Spinal cord (tissue), 10 donors: Measurements from ENCODE around the gene LCE1E. TPM values are rescaled to one million over a fixed set of nuclear protein-coding genes. Genes with fewer than 3 reads are reported as not detected.

Source experiments
- DNase-seq, 6 donors: peaks; one replicate each; pipeline versions ENCODE4 v3.0.0 to v3.0.0-alpha.2; 2013 to 2015; ENCODE audit warnings: low spot score in 6 of 6, low read depth in 4 of 6
- H3K27ac ChIP-seq: one replicate; pipeline ENCODE4 v1.5.1; 2013; ENCODE audit warnings: low read depth, low read length, control low read depth
- H3K27me3 ChIP-seq: one replicate; pipeline ENCODE4 v1.6.1; 2013; ENCODE audit warnings: low read length; ENCODE audit not compliant: control insufficient read depth, insufficient read depth
- H3K36me3 ChIP-seq: one replicate; pipeline ENCODE4 v1.6.1; 2013; ENCODE audit warnings: low read length; ENCODE audit not compliant: control insufficient read depth, insufficient read depth
- H3K4me1 ChIP-seq: one replicate; pipeline ENCODE4 v1.6.1; 2013; ENCODE audit warnings: low read length; ENCODE audit not compliant: control insufficient read depth, insufficient read depth
- H3K4me3 ChIP-seq: one replicate; pipeline ENCODE4 v1.5.1; 2013; ENCODE audit warnings: low read depth, low read length, control low read depth
- H3K9me3 ChIP-seq: one replicate; pipeline ENCODE4 v1.6.1; 2013; ENCODE audit warnings: low read length; ENCODE audit not compliant: control insufficient read depth, insufficient read depth
- WGBS: methylation state at CpG from one replicate; pipeline ENCODE4 v1.1.5; 2013; ENCODE audit warnings: missing lambda C conversion rate; ENCODE audit not compliant: insufficient coverage; 5-methylcytosine and 5-hydroxymethylcytosine counted together
- polyA plus RNA-seq, 2 donors: library from polyadenylated mRNA; unstranded; fragments of 120-200 nt; gene quantifications; one replicate each; pipeline ENCODE4 v1.2.1, GENCODE V29; 2013; ENCODE audit not compliant: insufficient read length in 2 of 2
- total RNA-seq, 2 donors: library from RNA; depleted of rRNA in 1 of 2; stranded (reverse); fragments of 120-200 nt in 1 of 2; fragments of >200 nt in 1 of 2; gene quantifications; one replicate each; pipeline versions ENCODE4 v1.2.3 to v1.2.4, GENCODE V29; 2013 to 2014
- donor health status: healthy.

Gene LCE1E
- total and polyA plus RNA-seq, 4 donors = not detected

DNA sequence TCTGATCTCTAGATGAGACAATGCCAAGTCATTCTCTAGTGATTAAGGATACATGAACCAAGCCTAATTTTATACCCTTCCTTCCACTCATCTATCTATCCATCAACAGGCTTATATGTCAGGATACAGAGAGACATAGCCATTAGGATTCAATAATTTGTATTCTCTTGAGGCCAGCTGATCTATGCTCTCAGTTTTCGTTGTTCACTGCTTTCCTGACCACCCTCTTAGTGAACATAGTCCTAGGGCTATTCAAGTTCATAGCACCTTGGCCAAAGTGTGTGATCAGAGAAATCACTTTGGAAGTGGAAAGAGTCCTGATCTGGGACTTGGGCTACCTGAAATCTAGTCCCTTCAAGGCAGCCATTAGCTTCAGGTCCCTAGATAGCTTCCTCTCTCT is 32.5 kb upstream of the LCE1E start:
- H3K4me1 ChIP-seq = no peaks in the 10 kb centered on the region
- no peaks in the 10 kb centered on the region for H3K9me3 ChIP-seq
- no peak for DNase-seq
- no CpG with 5 or more reads among the region's 1 CpG for WGBS
- no peaks in the 10 kb centered on the region for H3K36me3 ChIP-seq
- no peaks in the 10 kb centered on the region for H3K27me3 ChIP-seq
- H3K27ac ChIP-seq = no peak overlapping the region
- no peak overlapping the region for H3K4me3 ChIP-seq

DNA sequence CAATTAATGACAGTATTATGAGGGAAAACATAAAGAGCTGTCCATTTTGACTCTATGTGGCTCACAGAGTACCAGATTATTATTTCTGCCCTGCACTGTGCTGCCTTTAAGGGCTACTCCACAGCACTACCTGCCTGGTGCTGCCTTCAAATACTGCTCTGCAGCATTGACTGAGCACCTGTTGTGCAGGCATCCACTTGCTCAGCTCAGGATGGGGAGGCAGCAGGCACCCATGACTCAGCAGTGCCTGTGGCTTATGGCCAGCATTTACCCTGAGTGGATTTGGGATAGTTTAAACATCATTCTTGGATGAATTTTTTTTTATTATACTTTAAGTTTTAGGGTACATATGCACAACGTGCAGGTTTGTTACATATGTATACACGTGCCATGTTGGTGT is 29.2 kb upstream of the LCE1E start:
- Histone ChIP-seq H3K4me3 (no peak overlapping the region), H3K27me3 (no peaks in the 10 kb centered on the region), H3K36me3 (no peaks in the 10 kb centered on the region), H3K9me3 (no peaks in the 10 kb centered on the region), H3K27ac (no peak overlapping the region), H3K4me1 (no peaks in the 10 kb centered on the region)
- WGBS = no CpG with 5 or more reads among the region's 2 CpGs
- DNase-seq = no peak

DNA sequence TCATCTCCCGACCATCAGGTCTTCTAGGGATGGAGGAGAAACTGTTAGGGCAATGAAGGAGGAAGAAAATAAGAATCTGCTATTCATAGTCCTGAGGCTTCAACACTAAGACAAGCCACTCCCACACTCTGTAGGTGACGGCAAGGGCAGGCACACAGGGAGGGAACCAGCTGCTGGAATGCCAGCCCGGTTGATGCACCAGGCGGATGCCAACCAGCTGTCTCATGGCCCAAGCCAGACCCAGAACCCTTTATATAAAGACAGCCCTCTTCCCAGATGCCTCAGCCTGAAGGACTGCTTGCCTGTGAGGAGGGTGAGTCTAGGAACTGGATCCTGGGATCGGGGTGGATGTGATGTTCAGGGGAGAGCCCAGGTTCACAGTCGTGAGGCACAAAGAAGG is 28.3 kb upstream of the LCE1E start, which contains the start of gene KPRP:
TSS of gene KPRP (plus strand) at position 279 of the 400 bp plus-strand sequence. CDS start 1,564 bp downstream, outside the sequence.
- H3K27ac ChIP-seq = no peak within 1 kb of the TSS
- no peaks in the 10 kb centered on the region for H3K36me3 ChIP-seq
- no peaks in the 10 kb centered on the region for H3K4me1 ChIP-seq
- no peaks in the 10 kb centered on the region for H3K27me3 ChIP-seq
- no peak for DNase-seq
- 75% methylated on average over 5 of the region's 6 CpGs for WGBS
- no peaks in the 10 kb centered on the region for H3K9me3 ChIP-seq
- H3K4me3 ChIP-seq = no peak within 1 kb of the TSS

DNA sequence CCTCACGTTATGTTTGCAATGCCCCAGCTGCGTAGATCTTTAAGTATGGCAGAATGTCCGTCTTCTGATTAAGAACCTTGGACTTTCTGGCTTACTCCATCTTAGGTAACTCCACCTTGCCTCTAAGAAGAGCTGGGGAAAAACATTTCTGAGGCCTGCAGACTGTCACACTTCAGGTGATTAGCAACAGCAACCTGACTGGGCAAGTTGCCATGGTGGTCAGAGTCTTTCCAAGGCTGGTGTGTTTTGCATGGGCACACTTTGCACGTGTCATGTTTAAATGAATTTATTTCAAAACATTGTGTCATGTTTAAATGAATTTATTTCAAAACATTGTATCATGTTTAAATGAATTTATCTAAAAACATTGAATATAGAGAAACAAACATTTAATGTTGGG is 27.4 kb upstream of the LCE1E start:
- H3K4me1 ChIP-seq = no peaks in the 10 kb centered on the region
- WGBS = 86% methylated on average over 3 of the region's 4 CpGs
- H3K9me3 ChIP-seq = no peaks in the 10 kb centered on the region
- no peak for DNase-seq
- no peaks in the 10 kb centered on the region for H3K27me3 ChIP-seq
- no peak overlapping the region for H3K4me3 ChIP-seq
- no peak overlapping the region for H3K27ac ChIP-seq
- no peaks in the 10 kb centered on the region for H3K36me3 ChIP-seq

DNA sequence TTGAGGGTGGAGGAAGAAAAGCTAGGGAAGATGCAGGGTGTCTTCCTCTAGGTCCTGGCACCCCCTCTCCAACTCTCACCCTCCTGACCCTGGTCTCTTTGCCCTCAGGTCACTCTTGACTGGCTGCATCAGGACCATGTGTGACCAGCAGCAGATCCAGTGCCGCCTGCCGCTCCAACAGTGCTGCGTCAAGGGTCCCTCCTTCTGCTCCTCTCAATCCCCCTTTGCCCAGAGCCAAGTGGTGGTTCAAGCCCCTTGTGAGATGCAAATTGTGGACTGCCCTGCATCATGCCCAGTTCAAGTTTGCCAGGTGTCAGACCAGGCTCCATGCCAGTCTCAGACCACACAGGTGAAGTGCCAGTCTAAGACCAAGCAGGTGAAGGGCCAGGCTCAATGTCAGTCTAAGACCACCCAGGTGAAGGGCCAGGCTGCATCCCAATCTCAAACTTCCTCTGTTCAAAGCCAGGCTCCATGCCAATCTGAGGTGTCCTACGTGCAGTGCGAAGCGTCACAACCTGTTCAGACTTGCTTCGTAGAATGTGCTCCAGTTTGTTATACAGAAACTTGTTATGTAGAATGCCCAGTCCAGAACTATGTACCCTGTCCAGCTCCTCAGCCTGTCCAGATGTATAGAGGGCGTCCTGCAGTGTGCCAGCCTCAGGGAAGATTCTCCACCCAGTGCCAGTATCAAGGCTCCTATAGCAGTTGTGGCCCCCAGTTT is 26.4 kb upstream of the LCE1E start:
- WGBS = 90% methylated on average over 7 of the region's 8 CpGs
- Histone ChIP-seq H3K27ac (no peak overlapping the region), H3K27me3 (no peaks in the 10 kb centered on the region), H3K36me3 (no peaks in the 10 kb centered on the region), H3K4me3 (no peak overlapping the region), H3K4me1 (no peaks in the 10 kb centered on the region), H3K9me3 (no peaks in the 10 kb centered on the region)
- no peak for DNase-seq

DNA sequence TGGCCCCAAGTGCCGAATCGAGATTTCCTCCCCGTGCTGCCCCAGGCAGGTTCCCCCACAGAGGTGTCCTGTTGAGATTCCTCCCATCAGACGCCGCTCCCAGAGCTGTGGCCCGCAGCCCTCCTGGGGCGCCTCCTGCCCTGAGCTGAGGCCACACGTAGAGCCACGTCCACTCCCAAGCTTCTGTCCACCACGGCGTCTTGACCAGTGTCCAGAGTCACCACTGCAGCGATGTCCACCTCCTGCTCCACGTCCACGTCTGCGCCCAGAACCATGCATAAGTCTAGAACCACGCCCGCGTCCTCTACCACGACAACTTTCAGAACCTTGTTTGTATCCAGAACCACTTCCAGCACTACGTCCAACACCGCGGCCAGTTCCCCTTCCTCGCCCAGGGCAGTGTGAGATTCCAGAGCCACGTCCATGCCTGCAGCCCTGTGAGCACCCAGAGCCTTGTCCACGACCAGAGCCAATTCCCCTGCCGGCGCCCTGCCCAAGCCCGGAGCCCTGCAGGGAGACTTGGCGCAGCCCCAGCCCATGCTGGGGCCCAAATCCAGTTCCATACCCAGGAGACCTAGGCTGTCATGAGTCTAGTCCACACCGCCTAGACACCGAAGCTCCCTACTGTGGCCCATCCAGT is 25.4 kb upstream of the LCE1E start:
- Histone ChIP-seq H3K36me3 (no peaks in the 10 kb centered on the region), H3K4me3 (no peak overlapping the region), H3K4me1 (no peaks in the 10 kb centered on the region), H3K27me3 (no peaks in the 10 kb centered on the region), H3K9me3 (no peaks in the 10 kb centered on the region), H3K27ac (no peak overlapping the region)
- DNase-seq = no peak
- WGBS = 93% methylated on average over 31 of the region's 31 CpGs

DNA sequence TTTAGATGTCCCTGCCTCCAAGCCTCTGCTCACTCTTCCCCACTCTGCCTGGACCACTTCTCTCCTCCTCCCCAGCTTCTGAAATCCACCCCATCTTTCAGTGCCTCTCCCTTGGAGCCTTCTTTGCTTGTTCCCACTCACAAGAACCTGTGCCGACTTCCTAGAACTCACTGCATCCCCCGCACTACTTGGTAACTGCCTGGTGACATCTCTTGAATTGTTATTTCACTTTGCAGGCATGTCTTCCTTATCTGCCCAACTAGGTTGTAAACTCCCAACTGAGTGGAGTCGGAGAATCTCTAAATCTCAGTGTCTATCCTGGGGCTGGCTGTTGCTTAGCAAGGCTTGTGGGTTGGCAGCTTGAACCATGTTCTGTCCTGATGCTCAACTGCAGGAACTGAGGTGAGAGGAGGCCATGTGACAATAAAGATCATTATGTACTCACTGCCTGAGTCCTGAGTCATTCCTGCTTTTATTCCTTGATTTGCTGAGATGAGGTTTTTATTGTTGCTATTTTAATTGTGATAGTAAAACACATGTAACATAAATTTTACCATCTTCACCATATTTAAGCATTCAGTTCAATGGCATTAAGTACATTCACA is 24.3 kb upstream of the LCE1E start:
- WGBS = 86% methylated on average over 2 of the region's 3 CpGs
- no peak overlapping the region for H3K4me3 ChIP-seq
- H3K27ac ChIP-seq = no peak overlapping the region
- no peaks in the 10 kb centered on the region for H3K9me3 ChIP-seq
- no peak for DNase-seq
- no peaks in the 10 kb centered on the region for H3K4me1 ChIP-seq
- H3K27me3 ChIP-seq = no peaks in the 10 kb centered on the region
- no peaks in the 10 kb centered on the region for H3K36me3 ChIP-seq

DNA sequence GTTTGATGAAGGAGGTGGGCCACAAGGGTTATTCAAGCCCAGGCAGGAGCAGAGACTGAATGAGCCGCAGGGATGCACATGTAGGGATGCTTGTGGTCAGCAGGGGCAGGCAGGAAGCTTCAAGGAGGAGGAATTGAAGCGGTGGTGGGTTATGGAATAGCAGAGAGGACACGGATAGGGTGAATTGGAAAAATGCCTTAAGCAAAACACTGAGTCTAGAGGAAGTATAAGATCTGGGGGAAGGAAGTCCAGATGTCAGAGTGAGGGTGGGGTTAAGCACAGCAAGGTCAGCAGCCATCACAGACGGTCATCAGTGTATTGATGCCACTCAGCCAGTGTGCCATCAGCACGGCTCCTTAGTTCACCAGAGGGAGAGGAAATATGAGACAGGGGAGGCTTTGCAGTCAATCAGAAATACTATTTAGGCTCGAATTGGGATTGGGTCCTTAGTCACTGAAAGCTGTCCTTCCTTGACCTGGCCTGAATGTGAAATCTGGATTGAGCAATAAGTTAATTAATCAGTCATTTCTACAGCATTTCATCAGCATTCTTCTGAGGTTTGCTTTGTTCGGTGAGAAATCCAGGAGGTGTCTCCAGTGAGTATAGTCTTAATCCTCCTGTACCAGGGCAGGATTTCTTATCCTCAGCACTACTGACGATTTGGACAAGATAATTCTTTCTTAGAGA is 17.1 kb upstream of the LCE1E start:
- Histone ChIP-seq H3K27ac (no peak overlapping the region), H3K36me3 (no peaks in the 10 kb centered on the region), H3K27me3 (no peaks in the 10 kb centered on the region), H3K9me3 (no peaks in the 10 kb centered on the region), H3K4me1 (no peaks in the 10 kb centered on the region), H3K4me3 (no peak overlapping the region)
- DNase-seq = no peak
- WGBS = 62% methylated on average over 5 of the region's 8 CpGs

DNA sequence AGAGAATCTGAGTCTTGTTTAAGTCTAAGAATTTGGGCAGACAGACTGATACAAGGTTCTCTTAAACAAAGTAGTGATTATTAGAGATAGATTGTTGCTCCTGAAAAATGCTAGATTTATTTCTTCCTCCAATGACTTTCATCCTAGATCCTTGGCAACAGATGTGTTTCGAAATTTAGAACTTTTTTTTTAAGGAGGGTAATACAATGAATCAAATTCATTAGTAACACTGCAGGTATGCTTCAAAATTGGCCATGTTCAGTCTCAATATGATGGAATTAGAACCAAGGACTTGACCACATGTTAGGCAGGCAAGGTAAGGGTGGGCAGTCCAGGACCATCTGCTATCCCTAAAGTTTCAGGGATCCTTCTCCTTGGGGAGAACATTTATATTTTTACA is 15.6 kb upstream of the LCE1E start:
- H3K27me3 ChIP-seq = no peaks in the 10 kb centered on the region
- H3K27ac ChIP-seq = no peak overlapping the region
- H3K9me3 ChIP-seq = no peaks in the 10 kb centered on the region
- no CpG with 5 or more reads among the region's 1 CpG for WGBS
- no peak for DNase-seq
- H3K4me1 ChIP-seq = no peaks in the 10 kb centered on the region
- no peak overlapping the region for H3K4me3 ChIP-seq
- no peaks in the 10 kb centered on the region for H3K36me3 ChIP-seq
